HAP-1 (cell line): Measurements from ENCODE around the gene PAK1.

Experiments used
- DNase-seq, 2 experiments: peaks; one replicate each; pipeline ENCODE4 v3.0.0-alpha.2; 2016 to 2020; ENCODE audit warnings: low spot score in 2 of 2
- H3K27me3 ChIP-seq: fragments of 250-450 bp; sonication (Bioruptor Pico); 2 replicates; pipeline ENCODE4 v1.5.1; 2020; ENCODE audit warnings: low read depth, mild to moderate bottlenecking, moderate library complexity
- H3K36me3 ChIP-seq: fragments of 250-450 bp; sonication (Bioruptor Pico); replicated peaks from 2 replicates; pipeline ENCODE4 v1.5.1; 2020; ENCODE audit warnings: mild to moderate bottlenecking
- H3K4me1 ChIP-seq: fragments of 250-450 bp; sonication (Bioruptor Pico); 2 replicates; pipeline ENCODE4 v1.5.1; 2020; ENCODE audit warnings: mild to moderate bottlenecking
- H3K4me3 ChIP-seq: fragments of 250-450 bp; sonication (Bioruptor Pico); 2 replicates; pipeline ENCODE4 v1.5.1; 2020; ENCODE audit warnings: mild to moderate bottlenecking, moderate library complexity
- H3K9me3 ChIP-seq: fragments of 250-450 bp; sonication (Bioruptor Pico); 2 replicates; pipeline ENCODE4 v1.5.1; 2020; ENCODE audit warnings: mild to moderate bottlenecking, moderate library complexity
- in situ Hi-C: fragments of 300-500 bp; cut with MboI; formaldehyde crosslinking; loops from 3 replicates; pipeline ENCODE4 v1.14.3; 2020; ENCODE audit warnings: low sequenced_read_pairs, inconsistent platforms, mixed read lengths

PAK1 gene

DNA sequence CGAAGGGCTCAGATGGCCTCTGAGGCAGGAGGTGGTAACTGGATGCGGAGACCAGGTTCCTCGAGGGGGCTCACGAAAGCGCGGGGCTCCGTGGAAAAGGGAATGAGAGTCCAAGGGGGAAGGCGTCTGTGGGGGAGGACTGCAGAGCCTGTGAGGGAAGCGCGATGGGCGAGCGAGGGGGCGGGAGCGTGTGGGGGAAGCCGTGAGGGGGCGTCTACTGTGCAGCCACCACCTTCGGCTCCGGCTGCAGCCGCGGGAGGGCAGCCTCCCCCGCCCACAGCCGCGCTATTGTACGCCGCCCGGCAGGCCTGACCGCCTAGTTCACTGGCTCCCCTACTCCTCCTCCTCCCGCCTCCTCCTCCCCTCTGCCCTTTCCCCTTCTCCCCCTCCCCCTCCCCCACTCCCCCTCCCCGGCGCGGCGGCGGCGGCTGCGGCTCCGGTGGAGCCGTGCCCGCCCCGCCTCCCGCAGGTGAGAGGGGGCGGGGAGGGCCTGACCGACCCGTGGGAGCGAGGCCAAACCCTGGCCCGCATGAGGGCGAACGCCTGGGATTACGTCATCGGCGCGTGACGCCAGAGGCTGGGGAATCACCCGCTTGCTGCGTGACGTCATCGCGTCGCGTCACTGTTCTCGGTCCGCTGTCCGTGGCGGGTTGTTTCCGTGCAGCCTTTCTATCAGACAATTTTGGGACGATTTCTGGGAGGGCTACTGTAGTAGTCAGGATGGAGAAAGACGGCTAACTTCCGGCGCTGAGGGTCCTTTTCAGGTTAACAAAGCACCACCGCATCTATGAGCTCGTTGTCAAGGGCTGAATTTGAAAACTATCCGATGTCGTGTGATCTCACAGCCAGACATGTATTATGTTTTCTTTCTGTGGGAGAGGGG is at the start of gene PAK1:
Gene PAK1, minus strand, starts transcription at position 294 of the 883 bp plus-strand sequence. CDS start 81,574 bp downstream, outside the sequence.
- H3K4me3 ChIP-seq, result peak within 1 kb of the TSS; percentile 42
- no peaks in the 10 kb centered on the region for H3K9me3 ChIP-seq
- H3K4me1 ChIP-seq, result peaks cover 31% of the 10 kb centered on the region
- H3K36me3 ChIP-seq, result no peaks in the 10 kb centered on the region
- in situ Hi-C loops, result no loop called here
- no peaks in the 10 kb centered on the region for H3K27me3 ChIP-seq
- peak; percentile 79 to 90 for DNase-seq

DNA sequence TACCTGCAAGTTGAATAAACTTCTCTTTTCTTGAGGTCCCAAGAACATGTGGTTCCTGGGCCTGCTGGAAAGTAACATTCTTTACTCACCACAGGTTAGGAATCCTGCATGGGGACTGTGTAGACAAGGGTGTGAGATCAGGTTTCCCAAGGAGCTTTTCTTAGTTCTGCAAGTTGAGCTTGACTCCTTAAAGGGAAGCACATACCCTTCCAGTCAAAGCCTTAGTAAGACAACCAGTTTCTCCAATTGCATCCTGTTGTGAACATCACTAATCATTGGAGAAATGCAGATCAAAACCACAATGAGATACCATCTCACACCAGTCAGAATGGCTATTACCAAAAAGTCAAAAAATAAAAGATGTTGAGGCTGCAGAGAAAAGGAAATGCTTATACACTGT is 48.3 kb upstream of the PAK1 start:
- no peaks in the 10 kb centered on the region for H3K4me1 ChIP-seq
- H3K36me3 ChIP-seq, result no peaks in the 10 kb centered on the region
- H3K9me3 ChIP-seq, result no peaks in the 10 kb centered on the region
- no peaks in the 10 kb centered on the region for H3K27me3 ChIP-seq
- DNase-seq, result no peak
- in situ Hi-C loops, result no loop called here
- no peak overlapping the region for H3K4me3 ChIP-seq

DNA sequence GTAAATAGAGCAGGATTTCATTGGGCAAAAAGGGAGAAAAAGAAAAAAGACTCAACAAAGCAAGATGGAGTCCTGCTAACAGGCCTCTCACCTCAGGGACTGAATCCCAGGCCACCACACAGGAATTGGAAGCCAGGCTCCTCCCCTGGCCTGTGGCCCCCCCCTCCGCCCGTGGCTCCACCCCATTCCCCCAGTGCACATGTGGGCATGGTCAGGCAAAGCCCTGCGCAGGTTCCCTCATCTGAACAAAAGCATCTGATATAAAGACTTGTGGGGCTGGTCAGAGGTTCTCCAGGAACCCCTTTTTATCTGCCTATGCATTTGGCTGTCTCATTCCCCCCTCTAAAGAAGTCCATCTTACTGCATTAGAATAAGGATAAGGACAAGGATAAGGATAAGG is 46.0 kb upstream of the PAK1 start:
- Histone ChIP-seq H3K4me1 (no peaks in the 10 kb centered on the region), H3K27me3 (no peaks in the 10 kb centered on the region), H3K36me3 (no peaks in the 10 kb centered on the region), H3K9me3 (no peaks in the 10 kb centered on the region), H3K4me3 (no peak overlapping the region)
- peak in 1 of 2 experiments; percentile 12 for DNase-seq
- in situ Hi-C loops, result no loop called here

DNA sequence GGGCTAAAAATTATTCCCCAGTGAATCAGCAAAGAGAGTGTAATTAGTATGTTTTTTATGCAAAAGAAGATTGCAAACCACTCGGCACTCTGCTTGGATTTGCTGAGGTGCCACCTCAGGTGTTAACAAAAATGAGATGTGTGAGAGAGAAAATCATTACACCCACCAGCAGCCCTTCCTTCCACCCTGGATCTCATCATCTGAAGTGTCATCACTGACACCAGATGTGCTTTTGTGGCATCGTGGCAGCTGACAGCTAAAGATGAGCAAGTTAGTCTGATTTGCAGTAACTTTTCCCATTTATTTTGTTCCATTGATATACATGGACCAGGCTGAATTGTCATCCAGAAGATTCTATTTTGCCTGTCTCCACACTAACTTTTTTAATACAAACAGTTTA is 44.6 kb upstream of the PAK1 start:
- in situ Hi-C loops, result no loop called here
- no peak for DNase-seq
- no peaks in the 10 kb centered on the region for H3K4me1 ChIP-seq
- no peaks in the 10 kb centered on the region for H3K27me3 ChIP-seq
- no peak overlapping the region for H3K4me3 ChIP-seq
- no peaks in the 10 kb centered on the region for H3K9me3 ChIP-seq
- no peaks in the 10 kb centered on the region for H3K36me3 ChIP-seq

DNA sequence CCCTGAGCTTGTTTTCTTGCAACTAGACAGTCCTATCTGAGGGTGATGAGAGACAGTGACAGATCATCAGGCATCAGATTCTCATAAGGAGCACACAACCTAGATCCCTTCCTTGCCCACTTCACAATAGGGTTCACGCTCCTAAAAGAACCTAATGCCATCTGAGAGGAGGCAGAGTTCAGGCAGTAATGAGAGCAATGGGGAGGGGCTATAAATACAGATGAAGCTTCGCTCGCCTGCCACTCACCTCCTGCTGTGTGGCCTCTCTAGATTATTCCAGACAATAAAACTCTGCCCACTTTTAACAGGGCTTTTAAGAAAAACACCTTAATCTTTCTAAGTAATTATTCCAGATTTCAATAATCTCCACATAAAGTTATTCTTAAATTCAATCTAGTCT is 43.9 kb upstream of the PAK1 start:
- no peaks in the 10 kb centered on the region for H3K9me3 ChIP-seq
- in situ Hi-C loops, result no loop called here
- no peaks in the 10 kb centered on the region for H3K36me3 ChIP-seq
- H3K27me3 ChIP-seq, result no peaks in the 10 kb centered on the region
- H3K4me1 ChIP-seq, result no peaks in the 10 kb centered on the region
- DNase-seq, result no peak
- no peak overlapping the region for H3K4me3 ChIP-seq

DNA sequence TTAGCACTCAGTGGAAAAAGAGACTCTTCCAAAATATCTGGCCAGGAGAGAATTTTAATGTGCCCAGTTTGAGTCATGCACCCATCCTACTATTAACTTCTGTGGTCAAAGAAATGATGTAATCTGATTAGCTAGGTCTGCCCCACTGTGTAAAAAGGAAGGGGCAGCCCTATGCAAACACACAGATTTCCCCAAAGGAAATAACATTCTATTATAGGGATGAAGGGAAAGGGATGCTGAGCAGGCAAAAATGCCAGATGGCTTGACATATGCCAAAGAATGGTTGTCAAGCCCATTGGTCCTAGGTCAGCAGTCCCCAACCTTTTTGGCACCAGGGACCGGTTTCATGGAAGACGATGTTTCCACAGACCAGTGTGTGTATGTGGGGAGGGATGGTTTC is 43.3 kb upstream of the PAK1 start:
- no peak for DNase-seq
- no peaks in the 10 kb centered on the region for H3K36me3 ChIP-seq
- in situ Hi-C loops, result no loop called here
- H3K4me1 ChIP-seq, result no peaks in the 10 kb centered on the region
- H3K4me3 ChIP-seq, result no peak overlapping the region
- H3K9me3 ChIP-seq, result no peaks in the 10 kb centered on the region
- H3K27me3 ChIP-seq, result no peaks in the 10 kb centered on the region

DNA sequence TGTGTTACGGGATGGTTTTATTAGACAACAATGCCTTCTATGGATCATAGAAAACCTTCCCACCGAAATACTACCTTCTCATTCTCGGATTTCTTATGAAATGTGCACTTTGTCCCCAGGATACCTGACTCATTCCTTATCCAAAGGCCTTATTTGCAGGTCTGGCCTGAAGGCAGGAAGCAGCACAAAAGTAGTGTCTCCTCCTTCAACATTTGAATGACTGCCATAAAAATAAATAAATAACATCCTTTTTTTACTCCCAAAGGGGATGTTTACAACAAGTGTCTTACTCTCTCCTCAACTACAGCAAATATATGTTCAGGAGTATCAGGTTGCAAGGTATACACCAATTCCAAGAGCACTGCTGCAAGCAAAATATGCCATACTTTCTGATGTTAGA is 41.6 kb upstream of the PAK1 start:
- no peak for DNase-seq
- in situ Hi-C loops, result no loop called here

DNA sequence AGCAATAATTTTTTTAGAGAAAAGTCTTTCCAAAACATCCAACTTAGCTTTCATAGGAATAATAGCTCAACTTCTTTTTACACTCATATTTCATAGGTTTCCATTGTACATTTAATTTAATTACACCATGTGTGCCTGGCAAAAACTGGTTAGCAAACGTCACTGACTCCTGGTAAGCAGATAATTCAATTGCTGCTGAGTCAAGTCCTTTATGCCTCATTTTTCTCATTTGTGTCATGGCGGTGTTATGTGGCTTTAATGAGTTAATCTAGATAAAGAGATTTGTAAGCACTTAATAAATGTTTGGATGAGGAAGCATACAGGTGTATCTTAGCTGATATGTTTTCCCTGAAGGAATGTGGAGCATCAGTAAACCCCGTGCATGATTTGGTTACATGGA is 41.2 kb upstream of the PAK1 start:
- no peak for DNase-seq
- no peak overlapping the region for H3K4me3 ChIP-seq
- H3K4me1 ChIP-seq, result peaks cover 6% of the 10 kb centered on the region
- H3K9me3 ChIP-seq, result no peaks in the 10 kb centered on the region
- H3K36me3 ChIP-seq, result no peaks in the 10 kb centered on the region
- H3K27me3 ChIP-seq, result no peaks in the 10 kb centered on the region
- in situ Hi-C loops, result no loop called here

More for the DNA sequence above, 41.6 kb upstream of the PAK1 start:
- Histone ChIP-seq H3K36me3 (no peaks in the 10 kb centered on the region), H3K4me1 (peaks cover 6% of the 10 kb centered on the region), H3K9me3 (no peaks in the 10 kb centered on the region), H3K27me3 (no peaks in the 10 kb centered on the region), H3K4me3 (no peak overlapping the region)

DNA sequence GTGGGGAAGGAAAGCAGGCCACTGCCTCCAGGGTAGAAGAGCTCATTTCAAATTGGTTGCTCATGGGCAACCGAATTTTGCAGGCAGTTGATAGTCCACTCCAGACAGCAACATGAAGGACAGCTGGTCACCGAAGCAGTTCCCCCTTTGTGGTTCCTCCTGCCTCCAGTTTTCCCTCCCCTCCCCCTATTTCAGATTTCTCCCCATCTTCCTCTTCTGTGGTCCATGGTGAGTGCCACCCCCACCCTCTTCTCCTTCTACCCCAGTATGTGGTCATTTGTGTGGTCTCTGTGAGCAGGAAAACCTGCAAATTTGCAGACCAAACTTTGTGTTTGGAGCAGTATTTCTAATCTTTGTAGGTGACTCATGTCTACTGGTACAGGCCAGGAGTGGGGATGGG is 38.2 kb upstream of the PAK1 start:
- Histone ChIP-seq H3K36me3 (no peaks in the 10 kb centered on the region), H3K9me3 (no peaks in the 10 kb centered on the region), H3K4me1 (peaks cover 6% of the 10 kb centered on the region), H3K27me3 (no peaks in the 10 kb centered on the region), H3K4me3 (no peak overlapping the region)
- no peak for DNase-seq
- in situ Hi-C loops, result no loop called here

DNA sequence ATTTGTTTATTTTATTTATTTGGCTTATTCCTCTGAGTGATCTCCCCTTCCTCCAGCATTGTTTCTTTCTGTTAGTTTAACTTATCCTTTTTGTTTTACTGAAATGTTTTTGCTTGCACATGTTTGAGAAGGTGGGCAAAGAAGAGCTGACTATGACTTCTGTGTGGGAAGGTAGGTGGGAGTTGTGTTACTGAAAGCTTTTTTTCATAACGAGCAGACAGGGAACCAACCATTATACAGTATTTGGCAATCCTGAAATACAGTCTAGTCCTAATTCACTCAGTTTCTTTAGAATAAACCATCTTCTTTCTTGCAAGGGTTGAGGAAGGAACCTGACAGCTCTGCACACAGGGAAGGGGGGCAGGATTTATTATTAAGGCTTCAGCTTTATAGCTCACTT is 37.0 kb upstream of the PAK1 start:
- peaks cover 6% of the 10 kb centered on the region for H3K4me1 ChIP-seq
- no peak overlapping the region for H3K4me3 ChIP-seq
- H3K36me3 ChIP-seq, result no peaks in the 10 kb centered on the region
- H3K27me3 ChIP-seq, result no peaks in the 10 kb centered on the region
- in situ Hi-C loops, result no loop called here
- no peaks in the 10 kb centered on the region for H3K9me3 ChIP-seq
- no peak for DNase-seq

DNA sequence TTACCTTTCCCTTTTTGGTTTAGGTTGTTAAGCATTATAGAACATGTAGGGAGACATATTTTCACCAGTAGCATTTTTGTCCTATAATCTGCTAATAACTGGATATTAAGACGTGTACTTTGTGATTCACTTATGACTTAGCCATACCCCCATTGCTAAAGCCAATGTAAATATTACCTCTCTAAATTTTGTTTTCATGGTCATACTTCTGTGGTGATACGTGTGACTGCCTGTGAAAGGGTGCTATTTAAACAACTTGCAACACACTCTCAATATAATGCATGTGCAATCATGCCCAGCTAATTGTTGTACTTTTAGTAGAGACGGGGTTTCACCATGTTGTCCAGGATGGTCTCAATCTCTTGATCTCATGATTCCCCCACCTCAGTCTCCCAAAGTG is 36.2 kb upstream of the PAK1 start:
- DNase-seq, result no peak
- Histone ChIP-seq H3K9me3 (no peaks in the 10 kb centered on the region), H3K4me1 (peaks cover 6% of the 10 kb centered on the region), H3K36me3 (no peaks in the 10 kb centered on the region), H3K27me3 (no peaks in the 10 kb centered on the region), H3K4me3 (no peak overlapping the region)
- in situ Hi-C loops, result no loop called here

DNA sequence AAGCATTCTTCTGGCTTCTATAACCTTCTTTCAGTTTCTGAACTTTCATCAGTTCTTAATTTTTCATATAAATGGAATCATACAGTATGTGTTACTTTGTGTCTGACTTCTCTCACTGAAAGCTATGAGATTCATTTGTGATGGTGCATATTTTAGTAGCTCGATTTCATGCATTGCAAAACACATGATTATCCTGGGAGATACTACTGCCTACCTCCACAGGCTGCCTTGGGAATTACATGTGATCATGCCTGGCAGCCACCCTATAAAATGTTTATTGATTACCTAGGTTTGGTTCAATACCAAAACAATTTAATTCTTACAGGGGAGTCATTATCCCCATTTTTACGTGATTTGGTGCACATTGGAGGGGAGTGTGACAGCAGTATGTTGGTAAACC is 34.1 kb upstream of the PAK1 start:
- in situ Hi-C loops, result no loop called here
- DNase-seq, result no peak
- no peak overlapping the region for H3K4me3 ChIP-seq
- H3K4me1 ChIP-seq, result peaks cover 6% of the 10 kb centered on the region
- no peaks in the 10 kb centered on the region for H3K27me3 ChIP-seq
- no peaks in the 10 kb centered on the region for H3K36me3 ChIP-seq
- no peaks in the 10 kb centered on the region for H3K9me3 ChIP-seq

DNA sequence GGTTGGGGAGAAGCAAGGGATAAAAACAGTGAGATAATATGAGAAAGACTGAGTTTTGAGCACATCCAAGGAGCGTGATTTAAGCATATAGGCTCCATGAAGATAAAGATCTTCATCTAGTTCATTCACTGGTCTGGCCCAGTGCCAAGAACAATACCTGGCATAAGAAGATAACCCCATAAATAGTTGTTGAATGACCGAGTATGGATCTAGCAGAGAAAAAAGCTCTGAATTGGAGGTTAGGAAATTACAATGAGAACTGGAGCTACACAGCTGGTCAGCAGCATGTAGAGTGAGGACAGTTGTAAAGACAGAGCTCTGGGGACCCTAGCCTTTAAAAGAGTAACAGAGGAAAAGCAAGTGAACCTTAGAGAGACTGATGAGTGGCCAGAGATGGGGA is 33.0 kb upstream of the PAK1 start:
- no peaks in the 10 kb centered on the region for H3K36me3 ChIP-seq
- peak; percentile 20 to 32 for DNase-seq
- H3K4me3 ChIP-seq, result no peak overlapping the region
- in situ Hi-C loops, result no loop called here
- no peaks in the 10 kb centered on the region for H3K9me3 ChIP-seq
- 0 out of 2 replicates have a peak, but pooled peaks cover 9% of the 10 kb centered on the region for H3K27me3 ChIP-seq
- peaks cover 4% of the 10 kb centered on the region for H3K4me1 ChIP-seq

DNA sequence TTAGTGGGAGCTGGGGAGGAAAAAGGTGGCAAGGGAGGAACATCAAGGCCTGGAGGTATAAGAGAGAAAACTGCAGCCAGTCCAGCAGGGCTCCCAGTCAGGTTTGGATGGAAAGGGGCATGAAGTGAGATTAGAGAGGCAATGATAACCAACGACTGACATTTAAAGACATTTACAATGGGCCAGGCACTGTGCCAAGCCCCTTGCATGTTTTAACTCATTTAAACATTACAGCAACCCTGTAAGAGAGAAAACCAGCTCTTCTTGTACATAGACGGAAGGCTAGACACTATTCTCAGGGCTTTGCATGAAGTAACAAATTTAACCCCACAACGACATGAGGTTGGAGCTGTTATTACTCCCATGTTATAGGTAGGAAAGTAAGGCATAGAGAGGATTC is 32.1 kb upstream of the PAK1 start:
- no peaks in the 10 kb centered on the region; the same call in 1 of the 2 replicates for H3K4me1 ChIP-seq
- DNase-seq, result no peak
- 0 out of 2 replicates have a peak, but pooled peaks cover 10% of the 10 kb centered on the region for H3K27me3 ChIP-seq
- in situ Hi-C loops, result no loop called here
- H3K9me3 ChIP-seq, result no peaks in the 10 kb centered on the region
- H3K36me3 ChIP-seq, result no peaks in the 10 kb centered on the region
- H3K4me3 ChIP-seq, result no peak overlapping the region
